HG02763 (cell line): ENCODE results near the gene EDN1.

Experiments
- ATAC-seq: cut with Tn5 transposase; IDR thresholded peaks from one replicate; pipeline ENCODE4 v1.9.1; 2021; ENCODE audit warnings: mild to moderate bottlenecking, moderate library complexity; ENCODE audit not compliant: unreplicated experiment

The EDN1 gene

GRCh38 chr6:12344296-12344695 is 54.1 kb downstream of the EDN1 start:
- ATAC-seq: no peak

- no peak for ATAC-seq
Measured at GRCh38 chr6:12344961-12345693, 55.0 kb downstream of the EDN1 start.

- no peak for ATAC-seq
Measured at GRCh38 chr6:12345694-12346058, 55.5 kb downstream of the EDN1 start.
